Muscle layer of duodenum (tissue), 2 donors: ENCODE measurements around the gene PLEKHN1.
A peak's percentile ranks its signal among the peaks of the same experiment; 100 is the strongest.
"Not testable (repeated sequence)": the region's sequence is repeated elsewhere in the genome, so short reads cannot be mapped to it uniquely, and the experiment has no call there.

Experiments used
- H3K27ac ChIP-seq: one replicate; pipeline ENCODE4 v1.7.0; 2013; ENCODE audit warnings: mild to moderate bottlenecking, low read length
- H3K27me3 ChIP-seq: one replicate; pipeline ENCODE4 v1.7.0; 2013; ENCODE audit warnings: low read depth, mild to moderate bottlenecking, control low read depth, low read length
- H3K36me3 ChIP-seq, 2 donors: one replicate each; pipeline ENCODE4 v1.7.0; 2013; ENCODE audit warnings: low read length in 2 of 2, control low read depth in 1 of 2, mild to moderate bottlenecking in 1 of 2; ENCODE audit not compliant: insufficient read depth in 2 of 2, control insufficient read depth in 1 of 2
- H3K4me1 ChIP-seq, 2 donors: one replicate each; pipeline ENCODE4 v1.7.0; 2013; ENCODE audit warnings: low read length in 2 of 2, mild to moderate bottlenecking in 2 of 2, control low read depth in 1 of 2, moderate library complexity in 1 of 2; ENCODE audit not compliant: insufficient read depth in 2 of 2, control insufficient read depth in 1 of 2
- H3K4me3 ChIP-seq, 2 donors: one replicate each; pipeline ENCODE4 v1.7.0; 2013; ENCODE audit warnings: low read length in 2 of 2, low read depth in 1 of 2, mild to moderate bottlenecking in 1 of 2
- H3K9me3 ChIP-seq, 2 donors: one replicate each; pipeline ENCODE4 v1.7.0; 2013; ENCODE audit warnings: low read length in 2 of 2, control low read depth in 1 of 2, mild to moderate bottlenecking in 1 of 2; ENCODE audit not compliant: control insufficient read depth in 1 of 2
- donor health status: healthy.

PLEKHN1 gene

GRCh38 chr1:1017397-1018320 lies 51.4 kb downstream of the PLEKHN1 start:
- not testable (repeated sequence) for H3K27me3 ChIP-seq, H3K36me3 ChIP-seq, H3K4me3 ChIP-seq, H3K9me3 ChIP-seq, H3K27ac ChIP-seq
- peaks cover 0 to 30% of the 10 kb centered on the region in 2 donors for H3K4me1 ChIP-seq

- H3K9me3 ChIP-seq, H3K27ac ChIP-seq, H3K27me3 ChIP-seq, H3K36me3 ChIP-seq, H3K4me3 ChIP-seq: not testable (repeated sequence)
- H3K4me1 ChIP-seq = peaks cover 0 to 30% of the 10 kb centered on the region in 2 donors
These were observed 52.0 kb downstream of the PLEKHN1 start for GRCh38 chr1:1018321-1018685.

GRCh38 chr1:1019122-1019999 lies 53.1 kb downstream of the PLEKHN1 start:
- H3K4me3 ChIP-seq = peak overlapping the region in 1 of 2 donors; percentile 45
- no peak overlapping the region for H3K27ac ChIP-seq
- no peaks in the 10 kb centered on the region for H3K9me3 ChIP-seq
- H3K27me3 ChIP-seq = no peaks in the 10 kb centered on the region
- H3K36me3 ChIP-seq = no peaks in the 10 kb centered on the region
- peaks cover 0 to 29% of the 10 kb centered on the region in 2 donors for H3K4me1 ChIP-seq

- H3K4me3 ChIP-seq = peak within 1 kb of the TSS in 1 of 2 donors; percentile 64
- no peaks in the 10 kb centered on the region for H3K9me3 ChIP-seq
- H3K36me3 ChIP-seq = no peaks in the 10 kb centered on the region
- H3K27ac ChIP-seq = no peak within 1 kb of the TSS
- no peaks in the 10 kb centered on the region for H3K27me3 ChIP-seq
- peaks cover 0 to 32% of the 10 kb centered on the region in 2 donors for H3K4me1 ChIP-seq
These were observed 53.7 kb downstream of the PLEKHN1 start, which contains the start of gene AGRN for GRCh38 chr1:1020000-1020404. Gene AGRN, plus strand, starts transcription at chr1:1020120. Its CDS starts 53 bp downstream, at chr1:1020173.

GRCh38 chr1:1020415-1021009 lies 54.2 kb downstream of the PLEKHN1 start:
- H3K4me1 ChIP-seq = peaks cover 0 to 32% of the 10 kb centered on the region in 2 donors
- no peak overlapping the region for H3K27ac ChIP-seq
- H3K36me3 ChIP-seq = no peaks in the 10 kb centered on the region
- peak overlapping the region in 1 of 2 donors; percentile 64 for H3K4me3 ChIP-seq
- no peaks in the 10 kb centered on the region for H3K9me3 ChIP-seq
- no peaks in the 10 kb centered on the region for H3K27me3 ChIP-seq

GRCh38 chr1:1021010-1021919 lies 55.0 kb downstream of the PLEKHN1 start:
- no peaks in the 10 kb centered on the region for H3K36me3 ChIP-seq
- peaks cover 0 to 39% of the 10 kb centered on the region in 2 donors for H3K4me1 ChIP-seq
- no peaks in the 10 kb centered on the region for H3K9me3 ChIP-seq
- H3K27ac ChIP-seq = no peak overlapping the region
- peak overlapping the region in 1 of 2 donors; percentile 64 for H3K4me3 ChIP-seq
- H3K27me3 ChIP-seq = no peaks in the 10 kb centered on the region

- Histone ChIP-seq H3K9me3 (no peaks in the 10 kb centered on the region), H3K4me1 (peaks cover 0 to 42% of the 10 kb centered on the region in 2 donors), H3K27me3 (no peaks in the 10 kb centered on the region), H3K27ac (no peak overlapping the region), H3K36me3 (no peaks in the 10 kb centered on the region), H3K4me3 (no peak overlapping the region)
These were observed 55.6 kb downstream of the PLEKHN1 start for GRCh38 chr1:1021920-1022259.

- H3K4me1 ChIP-seq = peaks cover 0 to 42% of the 10 kb centered on the region in 2 donors
- no peak overlapping the region for H3K4me3 ChIP-seq
- H3K27ac ChIP-seq = no peak overlapping the region
- no peaks in the 10 kb centered on the region for H3K27me3 ChIP-seq
- no peaks in the 10 kb centered on the region for H3K9me3 ChIP-seq
- no peaks in the 10 kb centered on the region for H3K36me3 ChIP-seq
These were observed 56.2 kb downstream of the PLEKHN1 start for GRCh38 chr1:1022302-1023009.

- Histone ChIP-seq H3K27ac (no peak overlapping the region), H3K4me3 (no peak overlapping the region), H3K36me3 (no peaks in the 10 kb centered on the region), H3K4me1 (peaks cover 0 to 42% of the 10 kb centered on the region in 2 donors), H3K27me3 (no peaks in the 10 kb centered on the region), H3K9me3 (no peaks in the 10 kb centered on the region)
These were observed 57.4 kb downstream of the PLEKHN1 start for GRCh38 chr1:1023700-1024099.

GRCh38 chr1:1024149-1024770 lies 58.0 kb downstream of the PLEKHN1 start:
- Histone ChIP-seq H3K36me3 (no peaks in the 10 kb centered on the region), H3K4me3 (no peak overlapping the region), H3K4me1 (peaks cover 0 to 39% of the 10 kb centered on the region in 2 donors), H3K9me3 (no peaks in the 10 kb centered on the region), H3K27me3 (no peaks in the 10 kb centered on the region), H3K27ac (no peak overlapping the region)
